Naive thymus-derived CD4-positive, alpha-beta T cell (primary cell): ENCODE measurements around the gene CALCB. TPM values are rescaled to one million over a fixed set of nuclear protein-coding genes. Genes with fewer than 3 reads are reported as not detected.

ENCODE experiments used
- ATAC-seq: fragments of 150-1000 bp; cut with Tn5 transposase; 2 replicates; pipeline ENCODE4 v1.10.0; 2021; ENCODE audit warnings: mild to moderate bottlenecking, moderate library complexity
- CTCF ChIA-PET: fragments of 350-600 bp; sonication (Branson Sonifier 250); formaldehyde crosslinking; loops from one replicate; lab custom pipeline; 2021; ENCODE audit warnings: antibody characterized with exemption; lab: Charles Lee
- POLR2A ChIA-PET: fragments of 350-600 bp; sonication (Branson Sonifier 250); formaldehyde crosslinking; loops from one replicate; lab custom pipeline; 2021; ENCODE audit warnings: antibody characterized with exemption, inconsistent platforms; lab: Charles Lee
- DNase-seq, 9 donors: peaks; one replicate each; pipeline versions ENCODE4 v3.0.0 to v3.0.0-alpha.2; 2020 to 2022; ENCODE audit warnings: mixed read lengths in 1 of 9
- H3K27ac ChIP-seq: one replicate; pipeline ENCODE4 v1.7.0; 2013; ENCODE audit warnings: mild to moderate bottlenecking, low read depth, low read length, moderate library complexity
- H3K27me3 ChIP-seq, 2 donors: one replicate each; pipeline ENCODE4 v1.7.0; 2013; ENCODE audit warnings: low read length in 2 of 2, mild to moderate bottlenecking in 2 of 2, moderate library complexity in 2 of 2; ENCODE audit not compliant: control insufficient read depth in 2 of 2, insufficient read depth in 2 of 2
- H3K36me3 ChIP-seq, 3 experiments: 1 replicate in 2 of 3; 2 replicates in 1 of 3; pipeline ENCODE4 v1.7.0; 2013; ENCODE audit warnings: low read length in 3 of 3, mild to moderate bottlenecking in 3 of 3, moderate library complexity in 1 of 3; ENCODE audit not compliant: insufficient read depth in 3 of 3, control insufficient read depth in 2 of 3
- H3K4me1 ChIP-seq, 2 donors: one replicate each; pipeline ENCODE4 v1.7.0; 2013; ENCODE audit warnings: low read length in 2 of 2, mild to moderate bottlenecking in 2 of 2, moderate library complexity in 1 of 2; ENCODE audit not compliant: control insufficient read depth in 2 of 2, insufficient read depth in 2 of 2
- H3K4me3 ChIP-seq: 2 replicates; pipeline ENCODE4 v1.7.0; 2013; ENCODE audit warnings: mild to moderate bottlenecking, low read length
- H3K9me3 ChIP-seq, 3 experiments: 1 replicate in 2 of 3; 2 replicates in 1 of 3; pipeline ENCODE4 v1.7.0; 2013; ENCODE audit warnings: low read length in 3 of 3; ENCODE audit not compliant: control insufficient read depth in 2 of 3
- H3K27ac Mint-ChIP-seq, 9 donors: one replicate each; pipeline ENCODE4 v1.8.0; 2020 to 2022; ENCODE audit warnings: mixed read lengths in 9 of 9, mild to moderate bottlenecking in 8 of 9, moderate library complexity in 5 of 9, inconsistent platforms in 2 of 9
- H3K27me3 Mint-ChIP-seq, 5 donors: one replicate each; pipeline ENCODE4 v1.8.0; 2021 to 2022; ENCODE audit warnings: mixed read lengths in 5 of 5, mild to moderate bottlenecking in 1 of 5
- H3K36me3 Mint-ChIP-seq, 5 donors: one replicate each; pipeline ENCODE4 v1.8.0; 2020 to 2022; ENCODE audit warnings: mixed read lengths in 5 of 5, mild to moderate bottlenecking in 3 of 5, inconsistent platforms in 1 of 5
- H3K4me1 Mint-ChIP-seq, 7 donors: one replicate each; pipeline ENCODE4 v1.8.0; 2020 to 2022; ENCODE audit warnings: mixed read lengths in 7 of 7, mild to moderate bottlenecking in 3 of 7, inconsistent platforms in 1 of 7
- H3K4me3 Mint-ChIP-seq, 10 donors: one replicate each; pipeline ENCODE4 v1.8.0; 2020 to 2022; ENCODE audit warnings: mild to moderate bottlenecking in 10 of 10, mixed read lengths in 10 of 10, moderate library complexity in 6 of 10, inconsistent platforms in 2 of 10
- H3K9me3 Mint-ChIP-seq, 11 donors: one replicate each; pipeline ENCODE4 v1.8.0; 2020 to 2022; ENCODE audit warnings: mixed read lengths in 11 of 11, mild to moderate bottlenecking in 4 of 11, inconsistent platforms in 1 of 11, moderate library complexity in 1 of 11
- intact Hi-C, 2 donors: fragments of 100-400 bp; cut with micrococcal nuclease; formaldehyde crosslinking; loops; one replicate each; pipeline ENCODE4 v1.15.1; 2023
- polyA plus RNA-seq, 2 donors: library from polyadenylated mRNA; unstranded; fragments of 300-500 nt; fragmentation: Illumina TruSeq; gene quantifications; one replicate each; pipeline ENCODE4 v1.2.3, GENCODE V29; 2021
- total RNA-seq, 6 experiments: library from RNA in 5 of 6; stranded (reverse) in 5 of 6; gene quantifications; 1 replicate in 5 of 6; 2 replicates in 1 of 6; pipeline ENCODE4 v1.2.3 and lab custom pipeline; 2021 to 2026

Gene CALCB
- total and polyA plus RNA-seq, 7 experiments from 2014 or later = 0.18 to 1.1 (median 0.87) TPM

DNA sequence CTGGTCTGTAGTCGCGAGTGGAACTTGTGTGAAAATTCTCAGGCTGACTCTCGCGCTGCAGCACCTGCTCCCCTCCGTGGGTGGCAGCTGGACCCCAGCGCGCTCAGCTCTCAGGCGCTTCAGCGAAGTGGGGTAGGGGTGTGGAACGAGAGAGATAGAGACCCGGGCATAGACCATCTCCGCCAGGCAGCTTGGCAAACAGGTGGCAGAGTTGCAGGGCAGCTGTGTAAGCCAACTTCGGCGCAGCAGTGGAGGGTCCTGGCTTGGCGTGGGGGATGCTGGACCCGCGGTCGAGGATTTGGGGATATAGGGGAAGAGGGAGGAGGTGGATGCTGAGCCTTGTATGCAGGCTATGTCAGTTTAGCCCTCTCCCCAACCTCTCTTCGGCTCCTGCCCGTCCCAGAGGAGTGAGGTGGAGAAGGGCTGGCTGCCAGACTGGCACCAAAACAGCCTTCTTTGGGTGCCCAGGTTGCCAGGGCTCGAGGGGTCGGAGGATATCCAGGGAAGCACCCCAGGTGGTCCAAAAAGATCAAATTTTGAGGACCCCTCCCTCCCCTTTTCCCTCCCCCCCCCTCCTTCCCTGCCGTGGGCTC is 746 bp upstream of the CALCB start:
- Mint-ChIP-seq H3K4me1 (peaks cover 12 to 23% (median 17%) of the 10 kb centered on the region in 7 donors), H3K27me3 (peaks cover 12 to 42% (median 14%) of the 10 kb centered on the region in 5 donors), H3K27ac (no peak overlapping the region), H3K4me3 (peak overlapping the region in 7 of 10 donors; percentile 2 to 95 (median 31)), H3K9me3 (peaks cover 0 to 25% (median 13%) of the 10 kb centered on the region in 11 donors), H3K36me3 (peaks cover 0 to 12% (median 9%) of the 10 kb centered on the region in 5 donors)
- H3K36me3 ChIP-seq = no peaks in the 10 kb centered on the region
- H3K27me3 ChIP-seq = peaks cover 4% of the 10 kb centered on the region in 2 donors
- intact Hi-C loops = loop anchor here in 1 of 2 donors (5.0 to 10.0 kb wide), 3 partner anchors 435 to 1608 kb away; partner anchors contain the start of genes BTBD10 and FAR1
- no peak overlapping the region for H3K4me3 ChIP-seq
- CTCF ChIA-PET = interaction anchor here (0.5 to 5.9 kb wide), 2 partner anchors 166 to 766 kb away, joined by 4 to 110 read pairs; no protein-coding TSS in a partner anchor
- ATAC-seq = no peak
- no peak overlapping the region for H3K27ac ChIP-seq
- no peak for DNase-seq
- no peaks in the 10 kb centered on the region for H3K9me3 ChIP-seq
- H3K4me1 ChIP-seq = peaks cover 6 to 14% of the 10 kb centered on the region in 2 donors
- POLR2A ChIA-PET = no interaction called here

DNA sequence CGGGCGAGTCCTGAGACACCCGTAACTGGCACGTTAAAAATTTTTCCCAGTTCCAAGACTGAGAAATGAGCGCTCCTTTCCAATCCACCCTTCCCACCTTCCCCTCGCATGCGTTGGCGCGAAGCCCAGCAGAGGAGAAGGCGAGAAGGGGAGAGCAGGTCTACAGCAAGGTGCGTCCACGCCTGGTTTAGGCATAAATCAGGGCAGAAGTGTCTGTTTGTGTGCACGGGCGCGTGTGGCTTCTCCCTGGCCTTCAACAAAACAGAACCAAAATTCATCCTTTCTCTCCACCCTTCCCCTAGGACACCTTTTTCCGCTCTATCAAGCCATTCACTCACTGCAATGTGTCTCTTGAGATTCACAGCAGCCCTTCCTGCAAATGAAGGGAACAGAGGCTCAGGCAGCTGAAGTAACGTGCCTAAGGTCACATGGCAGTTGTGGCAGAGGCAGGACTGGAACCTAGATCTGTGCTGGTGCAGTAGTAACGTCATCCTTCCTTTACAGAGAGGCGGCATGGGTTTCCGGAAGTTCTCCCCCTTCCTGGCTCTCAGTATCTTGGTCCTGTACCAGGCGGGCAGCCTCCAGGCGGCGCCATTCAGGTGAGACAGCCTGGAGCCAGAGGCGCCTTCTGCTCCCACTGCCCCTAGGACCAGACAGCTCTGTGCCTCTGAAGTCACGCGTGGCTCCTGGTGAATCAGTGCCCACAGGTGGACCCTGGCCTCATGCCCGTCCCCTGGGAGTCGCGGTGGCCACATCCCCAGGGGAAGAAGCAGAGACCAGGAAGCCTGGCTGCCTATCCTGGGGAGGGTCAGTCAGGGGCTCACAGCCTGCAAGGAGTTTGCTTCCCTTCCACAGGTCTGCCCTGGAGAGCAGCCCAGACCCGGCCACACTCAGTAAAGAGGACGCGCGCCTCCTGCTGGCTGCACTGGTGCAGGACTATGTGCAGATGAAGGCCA is 1.1 kb downstream of the CALCB start:
- intact Hi-C loops = loop anchor here (1.0 to 10.0 kb wide), 12 partner anchors 100 to 1610 kb away; partner anchors contain the start of genes PSMA1 (in 2 of the 2), BTBD10 (in 1 of the 2), COPB1 (in 1 of the 2) and FAR1 (in 1 of the 2)
- DNase-seq (peak; percentile 66 to 86 (median 75)), ATAC-seq (peak; percentile 88)
- peaks cover 0 to 1% (median 0%) of the 10 kb centered on the region in 5 donors for H3K36me3 Mint-ChIP-seq
- H3K4me3 Mint-ChIP-seq = peak overlapping the region; percentile 76 to 95 (median 86)
- H3K27me3 ChIP-seq = peaks cover 4% of the 10 kb centered on the region in 2 donors
- H3K27ac ChIP-seq = no peak overlapping the region
- no peaks in the 10 kb centered on the region for H3K36me3 ChIP-seq
- peak overlapping the region in 4 of 9 donors; percentile 29 to 86 (median 56) for H3K27ac Mint-ChIP-seq
- POLR2A ChIA-PET = interaction anchor here (1.1 to 1.2 kb wide), 2 partner anchors 168 to 756 kb away, joined by 3 to 5 read pairs; no protein-coding TSS in a partner anchor
- H3K27me3 Mint-ChIP-seq = peaks cover 9 to 47% (median 14%) of the 10 kb centered on the region in 5 donors
- H3K4me3 ChIP-seq = peak overlapping the region; percentile 41
- peaks cover 12 to 23% (median 17%) of the 10 kb centered on the region in 7 donors for H3K4me1 Mint-ChIP-seq
- peaks cover 6 to 14% of the 10 kb centered on the region in 2 donors for H3K4me1 ChIP-seq
- CTCF ChIA-PET = interaction anchor here (0.6 to 5.9 kb wide), 10 partner anchors 10 to 716 kb away, joined by 3 to 110 read pairs (median 4); no protein-coding TSS in a partner anchor
- H3K9me3 ChIP-seq = no peaks in the 10 kb centered on the region
- H3K9me3 Mint-ChIP-seq = peaks cover 0 to 10% (median 3%) of the 10 kb centered on the region in 11 donors

DNA sequence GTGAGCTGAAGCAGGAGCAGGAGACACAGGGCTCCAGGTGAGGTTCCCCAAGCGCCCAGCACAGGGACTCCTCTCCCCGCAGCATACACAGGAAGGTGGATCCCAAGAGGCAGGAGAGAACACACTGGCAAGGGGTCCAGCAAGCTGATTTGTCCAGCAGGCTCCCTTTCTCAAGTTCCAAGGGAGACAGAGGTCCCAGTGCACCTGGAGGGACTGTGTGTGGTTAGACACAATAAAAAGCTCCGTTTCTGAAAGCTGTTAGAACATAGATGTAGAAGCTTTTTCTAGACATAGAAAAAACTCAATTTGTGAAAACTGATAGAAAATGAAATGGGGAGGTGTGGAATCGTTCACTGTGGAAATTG is 1.8 kb downstream of the CALCB start:
- intact Hi-C loops = loop anchor here (1.0 to 10.0 kb wide), 10 partner anchors 101 to 1610 kb away; partner anchors contain the start of genes PSMA1 (in 2 of the 2), BTBD10 (in 1 of the 2), COPB1 (in 1 of the 2) and FAR1 (in 1 of the 2)
- Mint-ChIP-seq H3K27me3 (peaks cover 9 to 49% (median 14%) of the 10 kb centered on the region in 5 donors), H3K4me1 (peaks cover 12 to 23% (median 17%) of the 10 kb centered on the region in 7 donors), H3K36me3 (no peaks in the 10 kb centered on the region), H3K9me3 (peaks cover 0 to 5% (median under 1%) of the 10 kb centered on the region in 11 donors), H3K27ac (peak overlapping the region in 2 of 9 donors; percentile 54 to 60), H3K4me3 (peak overlapping the region in 6 of 10 donors; percentile 84 to 95 (median 88))
- Histone ChIP-seq H3K27ac (no peak overlapping the region), H3K9me3 (no peaks in the 10 kb centered on the region), H3K4me3 (peak overlapping the region; percentile 41), H3K27me3 (peaks cover 4% of the 10 kb centered on the region in 2 donors), H3K36me3 (no peaks in the 10 kb centered on the region), H3K4me1 (peaks cover 6 to 14% of the 10 kb centered on the region in 2 donors)
- DNase-seq (peak in 1 of 9 donors; percentile 3), ATAC-seq (no peak)
- CTCF ChIA-PET = interaction anchor here (0.6 to 5.9 kb wide), 10 partner anchors 9 to 717 kb away, joined by 3 to 110 read pairs (median 4); no protein-coding TSS in a partner anchor
- POLR2A ChIA-PET = interaction anchor here (1.2 kb wide), 1 partner anchor 168 kb away, joined by 5 read pairs; no protein-coding TSS in a partner anchor

DNA sequence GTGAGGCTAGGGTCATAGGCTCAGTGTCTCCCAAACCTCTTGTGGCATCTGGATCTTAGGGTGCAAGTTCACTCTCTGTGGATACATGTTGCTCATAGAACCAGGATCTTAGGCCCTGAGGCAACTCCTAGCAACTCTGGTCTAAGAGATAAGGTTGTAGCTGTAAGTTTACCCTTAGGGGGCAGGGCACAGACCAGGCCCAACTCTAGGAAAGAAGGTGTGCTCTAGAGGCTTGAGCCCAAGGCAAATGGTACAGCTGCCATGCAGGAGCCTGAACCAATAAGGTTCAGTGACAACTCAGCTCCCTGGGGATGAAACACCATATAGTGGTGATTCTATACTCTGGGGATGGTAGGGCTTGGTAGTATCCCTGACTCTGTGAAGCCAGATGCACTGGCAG is 17.8 kb downstream of the CALCB start:
- Histone ChIP-seq H3K36me3 (no peaks in the 10 kb centered on the region), H3K27ac (no peak overlapping the region), H3K4me1 (no peaks in the 10 kb centered on the region), H3K9me3 (no peaks in the 10 kb centered on the region), H3K4me3 (no peak overlapping the region), H3K27me3 (no peaks in the 10 kb centered on the region)
- intact Hi-C loops = no loop called here
- H3K36me3 Mint-ChIP-seq = peaks cover 0 to 3% (median 0%) of the 10 kb centered on the region in 5 donors
- ChIA-PET CTCF (no interaction called here), POLR2A (no interaction called here)
- H3K27me3 Mint-ChIP-seq = peaks cover 8 to 39% (median 10%) of the 10 kb centered on the region in 5 donors
- H3K9me3 Mint-ChIP-seq = peaks cover 0 to 10% (median 2%) of the 10 kb centered on the region in 11 donors
- ATAC-seq (no peak), DNase-seq (no peak)
- no peak overlapping the region for H3K27ac Mint-ChIP-seq
- no peaks in the 10 kb centered on the region for H3K4me1 Mint-ChIP-seq
- no peak overlapping the region for H3K4me3 Mint-ChIP-seq

DNA sequence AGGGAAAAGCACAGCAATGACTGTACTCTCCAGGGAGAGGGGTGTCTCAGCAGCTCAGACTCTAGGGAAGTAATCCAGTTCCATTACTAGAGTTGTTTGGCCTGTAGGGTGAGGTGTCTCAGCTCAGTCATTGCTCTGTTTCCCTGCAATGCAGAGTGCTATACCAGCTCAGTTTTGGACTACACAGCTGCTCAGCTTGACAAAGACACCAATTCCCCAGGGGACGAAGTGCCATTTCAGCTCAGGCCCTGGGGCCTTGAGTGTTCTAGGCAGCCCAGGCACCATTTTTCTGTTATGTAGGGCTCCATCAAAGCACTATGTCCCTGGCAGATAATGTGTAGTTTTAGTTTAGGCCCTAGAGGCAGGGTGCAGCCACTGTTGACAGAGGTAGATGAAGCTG is 18.2 kb downstream of the CALCB start:
- Mint-ChIP-seq H3K4me1 (no peaks in the 10 kb centered on the region), H3K9me3 (peaks cover 0 to 8% (median 2%) of the 10 kb centered on the region in 11 donors), H3K27me3 (peaks cover 9 to 41% (median 12%) of the 10 kb centered on the region in 5 donors), H3K36me3 (peaks cover 0 to 3% (median 0%) of the 10 kb centered on the region in 5 donors), H3K4me3 (no peak overlapping the region), H3K27ac (no peak overlapping the region)
- Histone ChIP-seq H3K27me3 (no peaks in the 10 kb centered on the region), H3K9me3 (no peaks in the 10 kb centered on the region), H3K4me1 (no peaks in the 10 kb centered on the region), H3K4me3 (no peak overlapping the region), H3K36me3 (no peaks in the 10 kb centered on the region), H3K27ac (no peak overlapping the region)
- POLR2A ChIA-PET = no interaction called here
- DNase-seq (no peak), ATAC-seq (no peak)
- intact Hi-C loops = no loop called here
- CTCF ChIA-PET = no interaction called here

DNA sequence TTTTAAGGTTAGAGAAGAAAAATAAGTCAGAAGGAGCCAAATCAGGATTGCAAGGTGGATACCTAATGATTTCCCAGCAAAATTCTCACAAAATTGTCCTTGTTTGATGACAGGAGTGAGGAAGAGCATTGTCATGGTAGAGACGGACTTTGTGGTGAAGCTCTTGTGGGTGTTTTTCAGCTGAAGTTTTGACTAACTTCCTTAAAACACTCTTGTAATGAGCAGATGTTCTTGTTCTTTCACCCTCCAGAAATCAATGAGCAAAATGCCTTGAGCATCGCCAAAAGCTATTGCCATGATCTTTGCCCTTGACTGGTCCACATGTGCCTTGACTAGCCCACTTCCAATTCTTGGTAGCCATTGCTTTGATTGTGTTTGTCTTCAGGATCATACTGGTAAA is 20.0 kb downstream of the CALCB start:
- POLR2A ChIA-PET = no interaction called here
- H3K27ac Mint-ChIP-seq = no peak overlapping the region
- H3K36me3 ChIP-seq = no peaks in the 10 kb centered on the region
- no peaks in the 10 kb centered on the region for H3K4me1 Mint-ChIP-seq
- intact Hi-C loops = no loop called here
- peaks cover 16 to 38% (median 24%) of the 10 kb centered on the region in 5 donors for H3K27me3 Mint-ChIP-seq
- no peaks in the 10 kb centered on the region for H3K4me1 ChIP-seq
- H3K27me3 ChIP-seq = no peaks in the 10 kb centered on the region
- no peaks in the 10 kb centered on the region for H3K9me3 ChIP-seq
- no peak overlapping the region for H3K4me3 Mint-ChIP-seq
- H3K9me3 Mint-ChIP-seq = peaks cover 0 to 2% (median 0%) of the 10 kb centered on the region in 11 donors
- CTCF ChIA-PET = no interaction called here
- no peak overlapping the region for H3K4me3 ChIP-seq
- DNase-seq (no peak), ATAC-seq (no peak)
- no peak overlapping the region for H3K27ac ChIP-seq
- peaks cover 0 to 4% (median 0%) of the 10 kb centered on the region in 5 donors for H3K36me3 Mint-ChIP-seq
